Measurements from ENCODE around the gene COL24A1.
"Not testable (repeated sequence)": the region's sequence is repeated elsewhere in the genome, so short reads cannot be mapped to it uniquely, and the experiment has no call there.

The COL24A1 gene

GRCh38 chr1:85864727-85865126 is 291.8 kb downstream of the COL24A1 start:
- Histone ChIP-seq H3K27ac (ENCODE audit: low read length) (no peak overlapping the region), H3K9me3 (ENCODE audit: insufficient read depth, low read depth, low read length) (no peaks in the 10 kb centered on the region), H3K4me1 (ENCODE audit: insufficient read depth, low read length) (no peaks in the 10 kb centered on the region), H3K27me3 (ENCODE audit: insufficient read depth, low read length) (no peaks in the 10 kb centered on the region), H3K4me3 (ENCODE audit: low read length) (no peak overlapping the region), H3K36me3 (ENCODE audit: insufficient read depth, low read depth, low read length) (no peaks in the 10 kb centered on the region), H3K9ac (ENCODE audit: low read depth, low read length) (no peak overlapping the region)

- not testable (repeated sequence) for H3K4me3 ChIP-seq (ENCODE audit: low read length); H3K27me3 ChIP-seq (ENCODE audit: insufficient read depth, low read length); H3K9me3 ChIP-seq (ENCODE audit: insufficient read depth, low read depth, low read length); H3K9ac ChIP-seq (ENCODE audit: low read depth, low read length); H3K36me3 ChIP-seq (ENCODE audit: insufficient read depth, low read depth, low read length); H3K27ac ChIP-seq (ENCODE audit: low read length); H3K4me1 ChIP-seq (ENCODE audit: insufficient read depth, low read length)
These were observed 292.9 kb downstream of the COL24A1 start for GRCh38 chr1:85863639-85864038.

- Histone ChIP-seq H3K4me1 (ENCODE audit: insufficient read depth, low read length) (no peaks in the 10 kb centered on the region), H3K36me3 (ENCODE audit: insufficient read depth, low read depth, low read length) (no peaks in the 10 kb centered on the region), H3K9ac (ENCODE audit: low read depth, low read length) (no peak overlapping the region), H3K27ac (ENCODE audit: low read length) (no peak overlapping the region), H3K9me3 (ENCODE audit: insufficient read depth, low read depth, low read length) (no peaks in the 10 kb centered on the region), H3K27me3 (ENCODE audit: insufficient read depth, low read length) (no peaks in the 10 kb centered on the region), H3K4me3 (ENCODE audit: low read length) (no peak overlapping the region)
These were observed 294.1 kb downstream of the COL24A1 start for GRCh38 chr1:85862456-85862855.

GRCh38 chr1:85857991-85858390 is 298.6 kb downstream of the COL24A1 start:
- Histone ChIP-seq H3K9ac (ENCODE audit: low read depth, low read length) (no peak overlapping the region), H3K4me3 (ENCODE audit: low read length) (no peak overlapping the region), H3K36me3 (ENCODE audit: insufficient read depth, low read depth, low read length) (no peaks in the 10 kb centered on the region), H3K27ac (ENCODE audit: low read length) (no peak overlapping the region), H3K27me3 (ENCODE audit: insufficient read depth, low read length) (no peaks in the 10 kb centered on the region), H3K4me1 (ENCODE audit: insufficient read depth, low read length) (no peaks in the 10 kb centered on the region), H3K9me3 (ENCODE audit: insufficient read depth, low read depth, low read length) (no peaks in the 10 kb centered on the region)

GRCh38 chr1:85850238-85850637 is 306.3 kb downstream of the COL24A1 start:
- Histone ChIP-seq H3K27me3 (ENCODE audit: insufficient read depth, low read length) (no peaks in the 10 kb centered on the region), H3K27ac (ENCODE audit: low read length) (no peak overlapping the region), H3K9ac (ENCODE audit: low read depth, low read length) (no peak overlapping the region), H3K36me3 (ENCODE audit: insufficient read depth, low read depth, low read length) (no peaks in the 10 kb centered on the region), H3K4me1 (ENCODE audit: insufficient read depth, low read length) (no peaks in the 10 kb centered on the region; the same call in 1 of the 2 replicates), H3K4me3 (ENCODE audit: low read length) (no peak overlapping the region), H3K9me3 (ENCODE audit: insufficient read depth, low read depth, low read length) (no peaks in the 10 kb centered on the region)

GRCh38 chr1:85849660-85850059 is 306.9 kb downstream of the COL24A1 start:
- H3K27ac ChIP-seq (ENCODE audit: low read length) = no peak overlapping the region
- no peak overlapping the region for H3K9ac ChIP-seq (ENCODE audit: low read depth, low read length)
- no peaks in the 10 kb centered on the region; the same call in 1 of the 2 replicates for H3K4me1 ChIP-seq (ENCODE audit: insufficient read depth, low read length)
- H3K36me3 ChIP-seq (ENCODE audit: insufficient read depth, low read depth, low read length) = no peaks in the 10 kb centered on the region
- H3K4me3 ChIP-seq (ENCODE audit: low read length) = no peak overlapping the region
- no peaks in the 10 kb centered on the region for H3K9me3 ChIP-seq (ENCODE audit: insufficient read depth, low read depth, low read length)
- no peaks in the 10 kb centered on the region for H3K27me3 ChIP-seq (ENCODE audit: insufficient read depth, low read length)

GRCh38 chr1:85847356-85847755 is 309.2 kb downstream of the COL24A1 start:
- Histone ChIP-seq H3K36me3 (ENCODE audit: insufficient read depth, low read depth, low read length) (no peaks in the 10 kb centered on the region), H3K27ac (ENCODE audit: low read length) (no peak overlapping the region), H3K9ac (ENCODE audit: low read depth, low read length) (no peak overlapping the region), H3K4me3 (ENCODE audit: low read length) (no peak overlapping the region), H3K4me1 (ENCODE audit: insufficient read depth, low read length) (no peaks in the 10 kb centered on the region; the same call in 1 of the 2 replicates), H3K27me3 (ENCODE audit: insufficient read depth, low read length) (no peaks in the 10 kb centered on the region), H3K9me3 (ENCODE audit: insufficient read depth, low read depth, low read length) (no peaks in the 10 kb centered on the region)

- Histone ChIP-seq H3K36me3 (ENCODE audit: insufficient read depth, low read depth, low read length) (no peaks in the 10 kb centered on the region), H3K4me3 (ENCODE audit: low read length) (no peak overlapping the region), H3K9me3 (ENCODE audit: insufficient read depth, low read depth, low read length) (no peaks in the 10 kb centered on the region), H3K9ac (ENCODE audit: low read depth, low read length) (no peak overlapping the region), H3K27me3 (ENCODE audit: insufficient read depth, low read length) (no peaks in the 10 kb centered on the region), H3K4me1 (ENCODE audit: insufficient read depth, low read length) (no peaks in the 10 kb centered on the region; the same call in 1 of the 2 replicates), H3K27ac (ENCODE audit: low read length) (no peak overlapping the region)
These were observed 309.9 kb downstream of the COL24A1 start for GRCh38 chr1:85846706-85847105.

- H3K9ac ChIP-seq (ENCODE audit: low read depth, low read length) = no peak overlapping the region
- no peaks in the 10 kb centered on the region for H3K36me3 ChIP-seq (ENCODE audit: insufficient read depth, low read depth, low read length)
- H3K4me3 ChIP-seq (ENCODE audit: low read length) = no peak overlapping the region
These were observed 317.1 kb downstream of the COL24A1 start for GRCh38 chr1:85839459-85839858.

GRCh38 chr1:85838238-85838637 is 318.3 kb downstream of the COL24A1 start:
- Histone ChIP-seq H3K4me3 (ENCODE audit: low read length) (no peak overlapping the region), H3K27ac (ENCODE audit: low read length) (no peak overlapping the region), H3K36me3 (ENCODE audit: insufficient read depth, low read depth, low read length) (no peaks in the 10 kb centered on the region), H3K9ac (ENCODE audit: low read depth, low read length) (no peak overlapping the region), H3K27me3 (ENCODE audit: insufficient read depth, low read length) (no peaks in the 10 kb centered on the region), H3K9me3 (ENCODE audit: insufficient read depth, low read depth, low read length) (no peaks in the 10 kb centered on the region), H3K4me1 (ENCODE audit: insufficient read depth, low read length) (no peaks in the 10 kb centered on the region)

More at GRCh38 chr1:85839459-85839858, 317.1 kb downstream of the COL24A1 start:
- H3K27me3 ChIP-seq (ENCODE audit: insufficient read depth, low read length) = no peaks in the 10 kb centered on the region
- no peak overlapping the region for H3K27ac ChIP-seq (ENCODE audit: low read length)
- no peaks in the 10 kb centered on the region for H3K9me3 ChIP-seq (ENCODE audit: insufficient read depth, low read depth, low read length)
- no peaks in the 10 kb centered on the region for H3K4me1 ChIP-seq (ENCODE audit: insufficient read depth, low read length)

- Histone ChIP-seq H3K27ac (ENCODE audit: low read length) (no peak overlapping the region), H3K27me3 (ENCODE audit: insufficient read depth, low read length) (no peaks in the 10 kb centered on the region), H3K9ac (ENCODE audit: low read depth, low read length) (no peak overlapping the region), H3K4me1 (ENCODE audit: insufficient read depth, low read length) (no peaks in the 10 kb centered on the region), H3K4me3 (ENCODE audit: low read length) (no peak overlapping the region), H3K36me3 (ENCODE audit: insufficient read depth, low read depth, low read length) (no peaks in the 10 kb centered on the region), H3K9me3 (ENCODE audit: insufficient read depth, low read depth, low read length) (no peaks in the 10 kb centered on the region)
These were observed 319.8 kb downstream of the COL24A1 start for GRCh38 chr1:85836736-85837135.

GRCh38 chr1:85833165-85833564 is 323.4 kb downstream of the COL24A1 start:
- H3K4me3 ChIP-seq (ENCODE audit: low read length); H3K27ac ChIP-seq (ENCODE audit: low read length); H3K27me3 ChIP-seq (ENCODE audit: insufficient read depth, low read length); H3K4me1 ChIP-seq (ENCODE audit: insufficient read depth, low read length); H3K9me3 ChIP-seq (ENCODE audit: insufficient read depth, low read depth, low read length); H3K9ac ChIP-seq (ENCODE audit: low read depth, low read length); H3K36me3 ChIP-seq (ENCODE audit: insufficient read depth, low read depth, low read length): not testable (repeated sequence)

- H3K27ac ChIP-seq (ENCODE audit: low read length) = no peak overlapping the region
- H3K4me3 ChIP-seq (ENCODE audit: low read length) = no peak overlapping the region
- no peaks in the 10 kb centered on the region for H3K4me1 ChIP-seq (ENCODE audit: insufficient read depth, low read length)
- H3K9me3 ChIP-seq (ENCODE audit: insufficient read depth, low read depth, low read length) = peaks cover 8% of the 10 kb centered on the region; the same call in 1 of the 2 replicates
- H3K9ac ChIP-seq (ENCODE audit: low read depth, low read length) = no peak overlapping the region
- H3K27me3 ChIP-seq (ENCODE audit: insufficient read depth, low read length) = no peaks in the 10 kb centered on the region
- no peaks in the 10 kb centered on the region for H3K36me3 ChIP-seq (ENCODE audit: insufficient read depth, low read depth, low read length)
These were observed 325.7 kb downstream of the COL24A1 start for GRCh38 chr1:85830837-85831236.
